K562 (cell line): ENCODE data around the gene MATCAP1. TPM values are rescaled to one million over a fixed set of nuclear protein-coding genes. Genes with fewer than 3 reads are reported as not detected.

ENCODE experiments used
- BRCA1 ChIP-seq, 2 experiments: fragments of 450-650 bp in 1 of 2; sonication (generic) in 1 of 2; formaldehyde crosslinking in 1 of 2; IDR thresholded peaks; 2 replicates each; pipeline versions ENCODE4 v1.5.0 to v1.6.1; 2017 to 2020; ENCODE audit warnings: mild to moderate bottlenecking in 1 of 2, missing genetic modification reagents in 1 of 2
- CBX1 ChIP-seq: sonication (generic); IDR thresholded peaks from 2 replicates; pipeline ENCODE4 v1.6.1; 2016; ENCODE audit warnings: antibody characterized with exemption, low read depth, mild to moderate bottlenecking
- ETS2 ChIP-seq: IDR thresholded peaks from 2 replicates; pipeline ENCODE4 v1.6.1; 2016; ENCODE audit warnings: borderline replicate concordance, missing genetic modification characterization, mild to moderate bottlenecking, moderate library complexity, missing compliant biosample characterization; ENCODE audit not compliant: poor library complexity, severe bottlenecking
- FOXM1 ChIP-seq, 2 experiments: fragments of 450-650 bp in 1 of 2; sonication (generic) in 1 of 2; formaldehyde crosslinking in 1 of 2; IDR thresholded peaks; 2 replicates each; pipeline versions ENCODE4 v1.6.1 to v1.9.0; 2017 to 2022; ENCODE audit warnings: low read depth in 2 of 2, mild to moderate bottlenecking in 2 of 2, missing genetic modification reagents in 1 of 2, moderate library complexity in 1 of 2
- HDAC1 ChIP-seq, 2 experiments: fragments of 450-650 bp; IDR thresholded peaks; 2 replicates each; pipeline ENCODE4 v1.6.1; 2016 to 2017; ENCODE audit warnings: inconsistent platforms in 1 of 2, mild to moderate bottlenecking in 1 of 2, moderate library complexity in 1 of 2
- HSF4 ChIP-seq: fragments of 250-450 bp; sonication (Bioruptor Pico); IDR thresholded peaks from 2 replicates; pipeline ENCODE4 v2.1.2; 2022; ENCODE audit warnings: mild to moderate bottlenecking, moderate library complexity, borderline replicate concordance
- JUND ChIP-seq, 2 experiments: IDR thresholded peaks; 2 replicates in 1 of 2; 3 replicates in 1 of 2; pipeline ENCODE4 v1.6.1; 2011; ENCODE audit warnings: borderline replicate concordance in 2 of 2, low read depth in 2 of 2, low read length in 2 of 2, improper control_type of control experiment in 1 of 2, missing biosample characterization in 1 of 2, missing genetic modification characterization in 1 of 2, missing genetic modification reagents in 1 of 2
- MBD1 ChIP-seq: fragments of 250-450 bp; sonication (Bioruptor Pico); IDR thresholded peaks from 2 replicates; pipeline ENCODE4 v1.8.0; 2022; ENCODE audit warnings: inconsistent platforms
- MYC ChIP-seq, 2 experiments: fragments of 250-450 bp in 1 of 2; sonication (Bioruptor Pico) in 1 of 2; IDR thresholded peaks; 2 replicates each; pipeline versions ENCODE4 v1.5.1 to v1.6.1; 2012 to 2021; ENCODE audit warnings: low read depth in 2 of 2, borderline replicate concordance in 1 of 2, improper control_type of control experiment in 1 of 2, low read length in 1 of 2, mild to moderate bottlenecking in 1 of 2, moderate library complexity in 1 of 2
- RREB1 ChIP-seq: fragments of 250-450 bp; sonication (Bioruptor Pico); IDR thresholded peaks from 2 replicates; pipeline ENCODE4 v1.4.0; 2020
- SAFB2 ChIP-seq: fragments of 200-400 bp; formaldehyde crosslinking; IDR thresholded peaks from 2 replicates; pipeline ENCODE4 v1.6.1; 2018; ENCODE audit warnings: borderline replicate concordance, low read length, low read depth, moderate library complexity; ENCODE audit not compliant: severe bottlenecking
- ZBTB5 ChIP-seq: fragments of 450-650 bp; IDR thresholded peaks from 2 replicates; pipeline ENCODE4 v1.6.1; 2017; ENCODE audit warnings: antibody characterized with exemption
- ZKSCAN3 ChIP-seq: fragments of 250-450 bp; sonication (Bioruptor Pico); IDR thresholded peaks from 2 replicates; pipeline ENCODE4 v1.4.0; 2020
- ZNF140 ChIP-seq: fragments of 250-450 bp; sonication (Bioruptor Pico); IDR thresholded peaks from 2 replicates; pipeline ENCODE4 v1.8.0; 2021; ENCODE audit warnings: moderate library complexity, mild to moderate bottlenecking, inconsistent platforms
- ZNF282 ChIP-seq: sonication (generic); formaldehyde crosslinking; IDR thresholded peaks from 2 replicates; pipeline ENCODE4 v1.8.1; 2023; ENCODE audit warnings: missing genetic modification reagents
- ZNF408 ChIP-seq: fragments of 250-450 bp; sonication (Bioruptor Pico); IDR thresholded peaks from 2 replicates; pipeline ENCODE4 v1.4.0; 2020; ENCODE audit warnings: low read depth, mild to moderate bottlenecking, moderate library complexity
- ZSCAN32 ChIP-seq: fragments of 450-650 bp; formaldehyde crosslinking; IDR thresholded peaks from 2 replicates; pipeline ENCODE4 v1.4.0; 2020; ENCODE audit warnings: mild to moderate bottlenecking, moderate library complexity
- polyA plus RNA-seq, 8 experiments: library from polyadenylated mRNA; depleted of rRNA in 4 of 8; stranded (reverse) in 5 of 8; unstranded in 3 of 8; fragments of >200 nt; fragmentation: Nextera tagmentation in 2 of 8; fragmentation: Illumina TruSeq in 1 of 8; extraction: Ambion mirVana in 2 of 8; extraction: Trizol in 1 of 8; gene quantifications; 2 replicates each; pipeline versions ENCODE4 v1.2.1 to v1.2.3, GENCODE V29; 2011 to 2014; ENCODE audit warnings: inconsistent platforms in 1 of 8, missing spikeins in 1 of 8
- total RNA-seq, 7 experiments: library from RNA; depleted of rRNA in 6 of 7; stranded (reverse); fragments of >200 nt in 6 of 7; fragmentation: Illumina TruSeq in 2 of 7; extraction: Trizol in 2 of 7; gene quantifications; 2 replicates each; pipeline versions ENCODE4 v1.2.1 to v1.2.3, GENCODE V29; 2011 to 2021; ENCODE audit warnings: low replicate concordance in 1 of 7

The MATCAP1 gene
- total and polyA plus RNA-seq, 9 of the 15 experiments (the other 6 are each of a cell fraction or from before 2014, with no cell fraction given) = 3.4 to 20.5 (median 10.3) TPM

- no peak for TF ChIP-seq MBD1 (CRISPR knock-in tag)
- no peak for TF ChIP-seq ZNF140 (CRISPR knock-in tag)
- peak; percentile 20 for TF ChIP-seq RREB1
- TF ChIP-seq HSF4 (CRISPR knock-in tag) = no peak
- TF ChIP-seq SAFB2 = no peak
- no peak for TF ChIP-seq ZKSCAN3 (CRISPR knock-in tag)
- 0 out of 2 replicates have a peak, but pooled peaks have one; percentile 35 for TF ChIP-seq ZSCAN32
- no peak for TF ChIP-seq CBX1
- TF ChIP-seq JUND (IDR thresholded peaks at IDR 0.05; ENCODE audit: borderline replicate concordance, low read depth, low read length) = no peak
- no peak for TF ChIP-seq JUND (tag; IDR thresholded peaks at IDR 0.05; ENCODE audit: borderline replicate concordance, low read depth, low read length)
- TF ChIP-seq ZBTB5 = no peak
- TF ChIP-seq FOXM1 (IDR thresholded peaks at IDR 0.05; ENCODE audit: low read depth) = no peak
- TF ChIP-seq FOXM1 (CRISPR knock-in tag; IDR thresholded peaks at IDR 0.05; ENCODE audit: low read depth) = no peak
- TF ChIP-seq ETS2 (tag) = no peak
- TF ChIP-seq MYC (IDR thresholded peaks at IDR 0.05; ENCODE audit: low read depth, low read length) = no peak
- TF ChIP-seq MYC (CRISPR knock-in tag; IDR thresholded peaks at IDR 0.05; ENCODE audit: borderline replicate concordance, low read depth) = no peak
- no peak for TF ChIP-seq ZNF282 (CRISPR knock-in tag)
- no peak for TF ChIP-seq BRCA1 (IDR thresholded peaks at IDR 0.05)
- TF ChIP-seq BRCA1 (CRISPR knock-in tag; IDR thresholded peaks at IDR 0.05) = 0 out of 2 replicates have a peak, but pooled peaks have one; percentile 47
- TF ChIP-seq ZNF408 (CRISPR knock-in tag) = no peak
- TF ChIP-seq HDAC1 (IDR thresholded peaks at IDR 0.05) = no peak
These were observed 42.6 kb upstream of the MATCAP1 start (continued) for GRCh38 chr16:67226295-67226803.
